GM18868 (cell line): Measurements from ENCODE around the gene KIAA0930.
"Not testable (repeated sequence)": the region's sequence is repeated elsewhere in the genome, so short reads cannot be mapped to it uniquely, and the experiment has no call there.

Source experiments
- ATAC-seq: cut with Tn5 transposase; IDR thresholded peaks from one replicate; pipeline ENCODE4 v1.9.1; 2021; ENCODE audit warnings: mild to moderate bottlenecking, moderate library complexity; ENCODE audit not compliant: unreplicated experiment

KIAA0930 gene

GRCh38 chr22:45240810-45241631 lies at the start of gene KIAA0930:
KIAA0930 (minus strand) TSS chr22:45240894; CDS start chr22:45240703, 191 bp downstream.
- no peak for ATAC-seq

DNA sequence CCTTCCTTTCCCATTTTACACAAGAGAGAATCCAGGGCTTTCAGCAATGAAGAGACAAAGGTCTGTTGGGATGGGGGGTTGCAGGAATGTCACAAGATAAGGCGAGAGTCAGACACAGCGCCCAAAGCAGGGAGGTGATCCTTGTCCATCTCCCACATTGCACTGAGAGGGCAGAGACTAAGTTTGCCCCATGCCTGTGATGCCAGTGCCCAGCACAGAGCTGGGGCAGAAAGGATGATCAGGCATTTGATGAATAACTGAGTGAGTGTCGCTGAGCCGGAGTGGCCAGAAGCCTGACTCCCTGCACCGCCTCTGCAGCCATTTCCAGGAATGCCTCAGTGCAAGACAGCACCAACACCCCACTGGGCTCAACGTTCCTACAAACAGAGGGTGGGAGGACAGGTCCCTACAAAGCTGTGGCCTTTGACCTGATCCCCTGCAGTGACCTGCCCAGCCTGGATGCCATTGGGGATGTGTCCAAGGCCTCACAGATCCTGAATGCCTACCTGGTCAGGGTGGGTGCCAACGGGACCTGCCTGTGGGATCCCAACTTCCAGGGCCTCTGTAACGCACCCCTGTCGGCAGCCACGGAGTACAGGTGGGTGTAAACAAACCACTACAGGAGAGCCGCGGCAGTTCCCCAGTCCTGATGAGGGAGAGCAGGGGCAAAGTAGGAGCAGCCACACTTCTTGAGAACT lies 46.3 kb upstream of the KIAA0930 start:
- ATAC-seq, result no peak

DNA sequence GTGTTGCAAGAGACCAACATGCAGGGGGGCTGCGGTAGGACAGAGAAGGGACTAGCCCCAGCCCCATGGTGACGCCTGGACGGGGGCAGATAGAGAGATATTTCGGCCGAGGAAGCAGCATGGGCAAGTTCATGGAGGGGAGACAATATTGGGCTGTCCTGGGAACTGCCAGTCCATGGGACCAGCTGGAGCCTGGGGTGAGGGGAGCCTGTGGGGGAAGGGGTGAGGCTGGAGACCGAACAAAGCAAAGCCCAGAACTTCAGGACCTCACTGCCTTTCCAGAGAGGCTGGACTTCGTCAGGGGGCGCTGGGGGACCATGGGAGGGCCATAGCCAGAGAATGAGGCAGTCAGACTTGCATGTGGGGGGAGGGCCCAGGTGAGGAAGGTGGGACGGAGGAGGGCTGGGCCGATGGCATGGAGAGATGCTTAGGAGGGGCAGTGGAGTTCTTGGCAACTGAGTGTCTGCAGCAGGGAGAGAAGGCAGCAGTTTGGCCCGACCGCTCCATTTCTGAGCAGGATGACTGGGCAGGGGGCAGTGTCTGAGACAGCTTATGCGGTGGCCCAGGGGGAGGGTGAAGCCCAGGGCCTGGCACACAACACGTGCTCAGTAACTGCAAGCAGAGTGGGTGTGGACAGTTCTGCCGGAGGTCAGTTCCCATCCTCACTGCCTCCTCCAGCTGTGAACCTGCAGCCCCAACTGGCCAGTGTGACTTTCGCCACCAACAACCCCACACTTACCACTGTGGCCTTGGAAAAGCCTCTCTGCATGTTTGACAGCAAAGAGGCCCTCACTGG lies 44.8 kb upstream of the KIAA0930 start:
- ATAC-seq, result no peak

- ATAC-seq, result peak; percentile 39
Measured at GRCh38 chr22:45284705-45285262, 44.1 kb upstream of the KIAA0930 start, which contains the start of gene UPK3A. UPK3A (plus strand) TSS chr22:45284949; CDS start chr22:45285014, 65 bp downstream.

- ATAC-seq, result no peak
Measured at GRCh38 chr22:45281010-45281409, 40.3 kb upstream of the KIAA0930 start.

GRCh38 chr22:45280587-45280980 lies 39.9 kb upstream of the KIAA0930 start:
- no peak for ATAC-seq

DNA sequence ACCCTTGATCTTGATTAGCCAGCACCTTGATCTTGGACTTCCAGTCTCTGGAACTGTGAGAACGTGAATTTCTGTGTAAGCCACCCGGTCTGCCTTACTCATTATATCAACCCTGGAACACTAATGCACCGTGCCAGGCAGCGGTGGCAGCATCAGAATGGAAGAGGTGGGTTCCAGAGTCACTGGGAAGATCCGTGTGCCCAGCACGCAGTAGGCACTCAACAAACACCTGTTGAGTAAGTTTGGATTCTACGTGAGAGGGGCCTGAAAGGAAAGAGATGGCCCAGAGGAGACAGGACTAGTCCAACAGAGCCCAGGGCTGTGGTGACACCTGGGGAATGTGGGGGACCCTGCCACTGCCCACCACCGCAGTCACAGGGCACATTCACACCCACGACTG lies 37.4 kb upstream of the KIAA0930 start:
- no peak for ATAC-seq

DNA sequence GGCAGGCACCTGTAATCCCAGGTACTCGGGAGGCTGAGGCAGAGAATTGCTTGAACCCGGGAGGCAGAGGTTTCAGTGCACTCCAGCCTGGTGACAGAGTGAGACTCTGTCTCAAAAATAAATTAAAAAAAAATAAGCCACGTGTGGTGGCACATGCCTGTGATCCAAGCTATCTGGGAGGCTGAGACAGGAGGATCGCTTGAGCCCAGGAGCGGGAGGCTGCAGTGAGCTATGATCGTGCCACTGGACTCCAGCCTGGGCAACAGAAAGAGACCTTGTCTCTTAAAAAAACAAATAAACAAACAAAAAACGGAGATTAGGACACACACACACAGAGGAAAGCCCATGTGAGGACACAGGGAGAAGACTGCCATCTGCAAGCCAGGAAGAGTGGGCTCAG lies 37.0 kb upstream of the KIAA0930 start:
- not testable (repeated sequence) for ATAC-seq

- ATAC-seq, result no peak
Measured at GRCh38 chr22:45276507-45277105, 35.9 kb upstream of the KIAA0930 start.

DNA sequence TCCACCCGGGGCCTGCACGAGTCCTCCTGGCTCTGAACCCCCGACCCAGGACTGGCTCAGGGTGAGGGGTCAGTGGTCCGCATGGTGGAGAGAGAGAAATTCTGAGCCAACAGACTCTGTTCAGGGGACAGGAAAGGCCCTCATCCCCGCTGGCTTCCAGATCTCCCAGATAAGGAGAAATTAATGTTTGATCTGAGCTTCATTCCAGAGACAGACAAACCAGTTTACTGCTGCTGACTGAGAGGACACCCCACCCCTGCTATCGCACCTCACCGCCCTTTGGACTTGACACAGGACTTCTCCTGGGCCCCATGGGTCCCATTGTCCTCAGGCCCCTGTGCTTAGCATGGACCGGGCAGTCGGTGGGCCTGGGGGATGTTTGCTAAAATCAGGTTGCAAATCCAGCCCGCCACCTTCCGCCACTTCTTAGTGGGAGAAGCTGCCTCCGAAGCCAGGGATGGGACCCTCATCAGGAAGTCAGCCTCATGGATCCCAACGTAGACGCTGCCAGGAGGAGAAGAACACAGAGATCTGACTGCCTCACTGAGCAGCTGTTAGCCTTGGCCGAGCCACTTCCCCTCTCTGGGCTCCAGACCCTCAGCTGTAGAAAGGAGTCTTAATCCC lies 32.9 kb upstream of the KIAA0930 start:
- no peak for ATAC-seq

- no peak for ATAC-seq
Measured at GRCh38 chr22:45272498-45272897, 31.8 kb upstream of the KIAA0930 start.

GRCh38 chr22:45271667-45272201 lies 31.0 kb upstream of the KIAA0930 start:
- no peak for ATAC-seq

DNA sequence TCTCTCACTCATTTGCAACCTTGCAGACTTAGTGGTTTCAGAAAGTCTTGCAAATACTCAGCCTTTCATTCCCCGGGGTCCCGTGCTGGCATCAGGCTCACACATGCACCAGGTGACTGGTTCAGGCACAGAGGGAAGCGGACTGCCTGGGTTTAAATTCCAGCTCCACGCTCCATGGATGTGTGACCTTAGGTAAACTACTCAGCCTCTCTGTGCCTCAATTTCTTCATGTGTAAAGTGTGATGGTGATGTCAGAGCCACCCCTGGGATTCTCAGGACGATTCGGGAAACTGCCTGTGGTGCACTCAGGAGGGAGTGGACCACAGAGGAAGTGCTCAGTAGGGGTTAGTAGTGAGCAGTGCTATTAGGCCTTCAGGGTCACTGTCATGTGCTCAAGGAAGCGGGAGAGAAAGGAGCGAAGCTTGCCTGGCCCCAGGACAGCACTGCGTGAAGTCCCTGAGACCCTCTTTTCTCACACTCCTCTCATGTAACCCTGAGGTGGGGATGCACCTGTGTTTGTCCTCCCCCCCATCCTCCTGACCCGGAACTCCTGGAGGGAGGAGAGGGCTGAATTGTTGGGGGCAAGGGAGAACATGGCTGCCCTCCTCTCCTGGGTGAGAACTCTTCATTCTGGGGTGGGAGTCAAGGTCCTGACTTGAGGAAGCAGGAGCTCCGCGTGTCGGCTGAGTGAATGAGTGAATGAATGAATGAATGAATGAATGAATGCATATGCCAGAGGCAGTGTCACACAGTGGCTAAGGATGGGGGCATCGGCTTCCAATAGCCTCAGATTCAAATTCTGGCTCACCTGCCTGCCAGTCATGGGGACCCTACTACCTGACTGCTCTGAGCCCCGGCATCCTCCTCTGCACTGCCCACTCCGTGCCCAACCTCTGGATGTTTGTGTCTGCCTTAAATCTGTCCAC lies 29.7 kb upstream of the KIAA0930 start:
- no peak for ATAC-seq

DNA sequence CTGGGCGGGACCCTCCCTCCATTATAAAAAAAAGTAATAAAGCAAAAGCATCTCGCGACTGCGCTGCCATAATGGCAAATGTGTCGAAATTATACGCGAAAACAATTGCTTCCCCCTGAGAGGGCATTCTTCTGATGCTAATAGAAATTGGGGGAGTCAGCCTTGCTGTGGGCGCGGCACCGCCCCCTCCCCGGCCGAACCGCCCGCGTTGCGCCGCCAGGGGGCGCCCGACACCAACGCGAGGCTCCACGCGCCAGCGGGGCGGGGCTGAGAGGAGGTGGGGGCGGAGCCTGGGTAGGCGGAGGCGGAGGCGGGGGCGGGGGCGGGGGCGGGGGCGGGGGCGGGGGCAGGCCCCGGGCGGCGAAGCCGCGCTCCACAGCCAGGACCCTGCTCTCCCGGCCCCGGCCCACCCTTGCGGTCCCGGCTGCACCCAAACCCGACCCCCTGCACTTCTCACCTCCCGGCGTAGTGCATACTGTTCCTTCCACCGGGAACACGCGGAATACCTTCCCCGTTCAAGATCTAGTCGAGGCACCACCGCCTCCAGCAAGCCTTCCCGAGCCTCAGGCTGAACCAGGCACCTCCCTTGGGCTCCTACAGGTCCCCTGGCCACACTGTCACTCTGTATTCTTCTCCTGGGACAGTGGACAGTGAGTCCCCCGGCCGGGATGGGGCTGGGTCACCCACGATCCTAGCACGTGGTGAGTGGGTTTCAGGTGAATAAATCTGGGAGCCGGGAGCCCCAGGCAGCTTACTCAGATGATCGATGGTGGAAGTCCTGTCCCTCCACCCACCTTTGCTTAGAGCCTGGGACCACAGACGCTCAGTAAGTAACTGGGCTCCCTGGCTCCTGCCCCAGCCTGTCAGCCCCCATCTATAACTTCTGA lies 28.5 kb upstream of the KIAA0930 start:
- peak; percentile 49 for ATAC-seq

DNA sequence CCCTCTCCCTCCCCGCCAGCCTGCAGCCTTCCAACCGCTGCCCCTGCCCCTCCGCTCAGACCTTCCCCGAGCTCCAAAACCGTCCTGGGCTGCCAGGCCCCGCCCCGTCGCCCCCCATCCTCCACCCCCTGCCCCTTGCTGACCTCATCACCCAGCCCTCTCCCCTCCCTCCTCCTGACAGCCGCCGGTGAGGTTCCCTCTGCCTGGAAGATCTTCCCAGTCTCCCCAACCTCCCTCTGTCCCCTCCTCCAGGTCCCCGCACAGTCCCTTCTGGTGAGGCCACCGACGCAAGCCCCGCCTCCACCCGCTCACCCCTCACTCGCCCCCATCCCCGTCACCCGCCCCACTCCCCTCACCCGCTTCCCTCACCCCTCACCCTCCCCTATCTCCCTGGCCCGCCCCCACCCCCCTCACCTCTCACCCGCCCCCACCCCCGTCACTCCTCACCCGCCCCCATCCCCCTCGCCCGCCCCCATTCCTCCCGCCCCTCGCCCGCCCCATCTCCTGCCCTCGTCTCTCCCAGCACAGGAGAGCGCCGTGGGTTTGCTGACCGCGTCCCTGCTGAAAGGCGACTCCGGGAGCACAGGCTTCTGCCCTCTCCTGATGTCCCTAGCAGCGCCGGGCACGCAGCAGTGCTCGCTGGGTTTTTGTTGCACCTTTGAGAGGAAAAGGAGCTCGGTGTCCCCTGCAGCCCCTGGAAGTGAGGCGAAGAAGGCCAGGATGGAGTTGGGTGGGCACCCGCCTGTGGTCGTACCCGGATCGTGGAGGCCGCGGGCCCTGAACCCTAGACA lies 27.7 kb upstream of the KIAA0930 start:
- ATAC-seq, result peak; percentile 14

- ATAC-seq, result no peak
Measured at GRCh38 chr22:45265535-45265934, 24.8 kb upstream of the KIAA0930 start.
